ENCODE data around the gene ZNF576.
"Not testable (repeated sequence)": the region's sequence is repeated elsewhere in the genome, so short reads cannot be mapped to it uniquely, and the experiment has no call there.

ZNF576 gene

GRCh38 chr19:43599635-43600295 lies 3.4 kb downstream of the ZNF576 start:
- no peak for DNase-seq (ENCODE audit: low spot score)

GRCh38 chr19:43600326-43600725 lies 3.9 kb downstream of the ZNF576 start:
- DNase-seq (ENCODE audit: low spot score) = not testable (repeated sequence)

GRCh38 chr19:43605875-43606568 lies 9.6 kb downstream of the ZNF576 start:
- DNase-seq (ENCODE audit: low spot score) = no peak

GRCh38 chr19:43606569-43607229 lies 10.3 kb downstream of the ZNF576 start:
- no peak for DNase-seq (ENCODE audit: low spot score)

GRCh38 chr19:43607238-43608205 lies 11.1 kb downstream of the ZNF576 start:
- no peak for DNase-seq (ENCODE audit: low spot score)

- DNase-seq (ENCODE audit: low spot score) = no peak
Observed at GRCh38 chr19:43609872-43610271, 13.5 kb downstream of the ZNF576 start.

- no peak for DNase-seq (ENCODE audit: low spot score)
Observed at GRCh38 chr19:43610493-43610892, 14.1 kb downstream of the ZNF576 start.

- no peak for DNase-seq (ENCODE audit: low spot score)
Observed at GRCh38 chr19:43611788-43612187, 15.4 kb downstream of the ZNF576 start, which contains the start of gene SRRM5. TSS of gene SRRM5 (plus strand) at chr19:43612088. CDS start at chr19:43612122, 34 bp downstream.

GRCh38 chr19:43612374-43612773 lies 16.0 kb downstream of the ZNF576 start:
- DNase-seq (ENCODE audit: low spot score) = no peak

GRCh38 chr19:43616306-43616705 lies 19.9 kb downstream of the ZNF576 start:
- DNase-seq (ENCODE audit: low spot score) = no peak

GRCh38 chr19:43616954-43617353 lies 20.6 kb downstream of the ZNF576 start:
- DNase-seq (ENCODE audit: low spot score) = no peak

GRCh38 chr19:43618921-43619261 lies 22.5 kb downstream of the ZNF576 start:
- DNase-seq (ENCODE audit: low spot score) = peak; percentile 81

- peak; percentile 95 for DNase-seq (ENCODE audit: low spot score)
Observed at GRCh38 chr19:43619262-43620060, 23.1 kb downstream of the ZNF576 start, which contains the start of gene ZNF428. TSS of gene ZNF428 (minus strand) at chr19:43619629. CDS start at chr19:43614304, 5,325 bp downstream.

GRCh38 chr19:43620061-43621001 lies 23.9 kb downstream of the ZNF576 start:
- DNase-seq (ENCODE audit: low spot score) = no peak

- no peak for DNase-seq (ENCODE audit: low spot score)
Observed at GRCh38 chr19:43622070-43622469, 25.7 kb downstream of the ZNF576 start.

- DNase-seq (ENCODE audit: low spot score) = no peak
Observed at GRCh38 chr19:43622956-43623355, 26.6 kb downstream of the ZNF576 start.

GRCh38 chr19:43623889-43624670 lies 27.7 kb downstream of the ZNF576 start:
- no peak for DNase-seq (ENCODE audit: low spot score)

- DNase-seq (ENCODE audit: low spot score) = no peak
Observed at GRCh38 chr19:43624933-43625332, 28.5 kb downstream of the ZNF576 start.

All from SK-N-DZ (cell line).